ENCODE data around the gene POLR3H. TPM values are rescaled to one million over a fixed set of nuclear protein-coding genes. Genes with fewer than 3 reads are reported as not detected.
A peak's percentile ranks its signal among the peaks of the same experiment; 100 is the strongest.

The POLR3H gene
- polyA plus RNA-seq, 3 donors = 9.4 to 19.0 (median 10.4) TPM

GRCh38 chr22:41535244-41535643 is 9.0 kb downstream of the POLR3H start:
- Mint-ChIP-seq H3K9me3 (no peaks in the 10 kb centered on the region), H3K4me3 (no peak overlapping the region), H3K27me3 (ENCODE audit: low read depth in 3 of 3) (no peaks in the 10 kb centered on the region), H3K27ac (peak overlapping the region in 3 of 7 donors; percentile 50 to 74 (median 73)), H3K36me3 (peaks cover 40 to 80% of the 10 kb centered on the region in 2 donors), H3K4me1 (peaks cover 3% of the 10 kb centered on the region)
- no peaks in the 10 kb centered on the region for H3K9me3 ChIP-seq (replicated peaks in 1 of 2; ENCODE audit: control insufficient read depth in 1 of 2, insufficient read depth in 1 of 2, low read length in 2 of 2)
- H3K4me3 ChIP-seq (replicated peaks in 1 of 3; ENCODE audit: low read depth in 2 of 3, low read length in 3 of 3) = no peak overlapping the region
- peaks cover 35 to 58% of the 10 kb centered on the region in 2 donors for H3K36me3 ChIP-seq (replicated peaks in 1 of 2; ENCODE audit: control insufficient read depth in 1 of 2, insufficient read depth in 2 of 2, low read length in 2 of 2)
- intact Hi-C loops (cut with micrococcal nuclease) = no loop called here
- no peaks in the 10 kb centered on the region for H3K27me3 ChIP-seq (ENCODE audit: control insufficient read depth in 2 of 2, insufficient read depth in 2 of 2, low read length in 2 of 2)
- H2AFZ ChIP-seq (ENCODE audit: insufficient read depth, low read depth, low read length, poor library complexity, severe bottlenecking) = no peak overlapping the region
- 40% methylated on average over 1 of the region's 5 CpGs for WGBS (ENCODE audit: insufficient coverage)
- TF ChIP-seq CTCF (IDR thresholded peaks at IDR 0.05) = no peak
- peaks cover 30% of the 10 kb centered on the region for H4K20me1 ChIP-seq (ENCODE audit: insufficient read depth, low read length)
- no peak for DNase-seq
- H3K4me1 ChIP-seq (ENCODE audit: control insufficient read depth in 1 of 2, insufficient read depth in 2 of 2, low read length in 2 of 2) = no peaks in the 10 kb centered on the region
- no peak overlapping the region for H3K9ac ChIP-seq (ENCODE audit: insufficient read depth, low read length, poor library complexity, severe bottlenecking)
- peaks cover 2% of the 10 kb centered on the region for H3K79me2 ChIP-seq (ENCODE audit: insufficient read depth, low read length)
- no peak overlapping the region for H3K27ac ChIP-seq (ENCODE audit: low read depth in 1 of 2, low read length in 2 of 2)
- H3K4me2 ChIP-seq (replicated peaks; ENCODE audit: extremely low read depth, low read length, poor library complexity, severe bottlenecking) = no peak overlapping the region

GRCh38 chr22:41534219-41534618 is 10.1 kb downstream of the POLR3H start:
- no peaks in the 10 kb centered on the region for H3K27me3 Mint-ChIP-seq (ENCODE audit: low read depth in 3 of 3)
- H3K79me2 ChIP-seq (ENCODE audit: insufficient read depth, low read length) = no peaks in the 10 kb centered on the region
- H3K36me3 Mint-ChIP-seq = peaks cover 34 to 80% of the 10 kb centered on the region in 2 donors
- DNase-seq = no peak
- WGBS (ENCODE audit: insufficient coverage) = 97% methylated on average over 3 of the region's 8 CpGs
- no peak overlapping the region for H3K4me2 ChIP-seq (replicated peaks; ENCODE audit: extremely low read depth, low read length, poor library complexity, severe bottlenecking)
- no peak overlapping the region for H3K27ac Mint-ChIP-seq
- peaks cover 3% of the 10 kb centered on the region for H3K4me1 Mint-ChIP-seq
- no peaks in the 10 kb centered on the region for H3K27me3 ChIP-seq (ENCODE audit: control insufficient read depth in 2 of 2, insufficient read depth in 2 of 2, low read length in 2 of 2)
- no peaks in the 10 kb centered on the region for H3K9me3 Mint-ChIP-seq
- H3K9ac ChIP-seq (ENCODE audit: insufficient read depth, low read length, poor library complexity, severe bottlenecking) = no peak overlapping the region
- no peak overlapping the region for H2AFZ ChIP-seq (ENCODE audit: insufficient read depth, low read depth, low read length, poor library complexity, severe bottlenecking)
- H3K36me3 ChIP-seq (replicated peaks in 1 of 2; ENCODE audit: control insufficient read depth in 1 of 2, insufficient read depth in 2 of 2, low read length in 2 of 2) = peaks cover 36 to 58% of the 10 kb centered on the region in 2 donors
- H3K27ac ChIP-seq (ENCODE audit: low read depth in 1 of 2, low read length in 2 of 2) = no peak overlapping the region
- intact Hi-C loops (cut with micrococcal nuclease) = no loop called here
- no peak overlapping the region for H3K4me3 ChIP-seq (replicated peaks in 1 of 3; ENCODE audit: low read depth in 2 of 3, low read length in 3 of 3)
- no peaks in the 10 kb centered on the region for H3K4me1 ChIP-seq (ENCODE audit: control insufficient read depth in 1 of 2, insufficient read depth in 2 of 2, low read length in 2 of 2)
- H4K20me1 ChIP-seq (ENCODE audit: insufficient read depth, low read length) = peaks cover 32% of the 10 kb centered on the region
- H3K9me3 ChIP-seq (replicated peaks in 1 of 2; ENCODE audit: control insufficient read depth in 1 of 2, insufficient read depth in 1 of 2, low read length in 2 of 2) = no peaks in the 10 kb centered on the region
- no peak overlapping the region for H3K4me3 Mint-ChIP-seq
- TF ChIP-seq CTCF (IDR thresholded peaks at IDR 0.05) = no peak

All from CD14-positive monocyte (primary cell).